HCT116 (cell line): ENCODE measurements around the gene CFAP97D2.

Source experiments
- CTCF ChIP-seq, 3 experiments: fragments of 200-600 bp in 1 of 3; sonication (generic) in 1 of 3; IDR thresholded peaks in 2 of 3; conservative IDR thresholded peaks in 1 of 3; 2 replicates each; pipeline ENCODE4 v1.5.1; 2012 to 2017; ENCODE audit warnings: low read depth in 2 of 3, low read length in 2 of 3, antibody characterized with exemption in 1 of 3, borderline replicate concordance in 1 of 3, control low read depth in 1 of 3, mild to moderate bottlenecking in 1 of 3, mixed read lengths in 1 of 3, mixed run types in 1 of 3, moderate library complexity in 1 of 3; ENCODE audit not compliant: insufficient read depth in 1 of 3
- POLR2A ChIP-seq: IDR thresholded peaks from 2 replicates; pipeline ENCODE4 v1.7.0; 2011; ENCODE audit warnings: borderline replicate concordance; ENCODE audit not compliant: insufficient read depth, insufficient read length; ENCODE audit errors: extremely low read depth
- POLR2AphosphoS5 ChIP-seq: IDR thresholded peaks from 2 replicates; pipeline ENCODE4 v1.6.1; 2011; ENCODE audit warnings: mild to moderate bottlenecking, low read depth, low read length, moderate library complexity
- SIN3A ChIP-seq: IDR thresholded peaks from 2 replicates; pipeline ENCODE4 v1.6.1; 2012; ENCODE audit warnings: low read depth
- ZFX ChIP-seq: fragments of 450-650 bp; IDR thresholded peaks from 2 replicates; pipeline ENCODE4 v1.6.1; 2017
- TF ChIP-seq, protein P1 (sequence below): IDR thresholded peaks from 2 replicates; pipeline ENCODE4 v1.6.1; 2012

- no peak for TF ChIP-seq POLR2A
- TF ChIP-seq, protein P1, sequence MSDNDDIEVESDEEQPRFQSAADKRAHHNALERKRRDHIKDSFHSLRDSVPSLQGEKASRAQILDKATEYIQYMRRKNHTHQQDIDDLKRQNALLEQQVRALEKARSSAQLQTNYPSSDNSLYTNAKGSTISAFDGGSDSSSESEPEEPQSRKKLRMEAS: no peak
- TF ChIP-seq CTCF (IDR thresholded peaks at IDR 0.05 in 2 of 3, conservative IDR thresholded peaks at IDR 0.05 in 1 of 3; ENCODE audit: borderline replicate concordance in 1 of 3, insufficient read depth in 1 of 3, low read depth in 2 of 3, low read length in 2 of 3): no peak
- no peak for TF ChIP-seq SIN3A
- TF ChIP-seq POLR2AphosphoS5: no peak
- no peak for TF ChIP-seq ZFX
These were observed 33.3 kb upstream of the CFAP97D2 start for GRCh38 chr13:114145722-114146121.
